GM21528 (cell line): ENCODE results near the gene POLD4.

ENCODE experiments used
- ATAC-seq: cut with Tn5 transposase; IDR thresholded peaks from one replicate; pipeline ENCODE4 v1.9.1; 2021; ENCODE audit warnings: mild to moderate bottlenecking, moderate library complexity; ENCODE audit not compliant: unreplicated experiment, low FRiP score

Gene POLD4

DNA sequence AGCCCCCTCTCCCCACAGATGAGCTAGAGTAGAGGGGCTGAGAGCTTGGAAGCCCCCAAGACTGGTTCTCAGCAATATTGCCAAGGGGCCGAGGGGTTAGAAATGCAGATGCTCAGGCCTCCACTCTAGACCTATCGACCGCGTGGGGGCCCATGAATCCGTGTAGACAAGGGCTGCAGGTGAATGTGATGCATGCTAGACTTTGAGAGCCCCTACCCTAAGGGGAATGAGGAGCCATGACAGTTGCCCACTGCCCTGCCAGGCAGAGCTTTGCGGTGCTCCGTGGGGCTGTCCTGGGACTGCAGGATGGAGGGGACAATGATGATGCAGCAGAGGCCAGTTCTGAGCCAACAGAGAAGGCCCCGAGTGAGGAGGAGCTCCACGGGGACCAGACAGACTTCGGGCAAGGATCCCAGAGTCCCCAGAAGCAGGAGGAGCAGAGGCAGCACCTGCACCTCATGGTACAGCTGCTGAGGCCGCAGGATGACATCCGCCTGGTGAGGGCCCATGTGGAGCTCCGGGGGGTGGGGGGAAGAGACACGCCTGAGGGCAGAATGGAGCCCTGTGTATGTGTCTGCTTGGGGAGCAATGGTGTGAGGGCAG, 48.7 kb downstream of the POLD4 start:
- no peak for ATAC-seq

GRCh38 chr11:67303835-67304411, 49.4 kb downstream of the POLD4 start:
- no peak for ATAC-seq

GRCh38 chr11:67303132-67303834, 50.1 kb downstream of the POLD4 start, which contains the start of gene SSH3:
Gene SSH3, plus strand, starts transcription at chr11:67303530. Its CDS starts 96 bp downstream, at chr11:67303626.
- ATAC-seq, result no peak

DNA sequence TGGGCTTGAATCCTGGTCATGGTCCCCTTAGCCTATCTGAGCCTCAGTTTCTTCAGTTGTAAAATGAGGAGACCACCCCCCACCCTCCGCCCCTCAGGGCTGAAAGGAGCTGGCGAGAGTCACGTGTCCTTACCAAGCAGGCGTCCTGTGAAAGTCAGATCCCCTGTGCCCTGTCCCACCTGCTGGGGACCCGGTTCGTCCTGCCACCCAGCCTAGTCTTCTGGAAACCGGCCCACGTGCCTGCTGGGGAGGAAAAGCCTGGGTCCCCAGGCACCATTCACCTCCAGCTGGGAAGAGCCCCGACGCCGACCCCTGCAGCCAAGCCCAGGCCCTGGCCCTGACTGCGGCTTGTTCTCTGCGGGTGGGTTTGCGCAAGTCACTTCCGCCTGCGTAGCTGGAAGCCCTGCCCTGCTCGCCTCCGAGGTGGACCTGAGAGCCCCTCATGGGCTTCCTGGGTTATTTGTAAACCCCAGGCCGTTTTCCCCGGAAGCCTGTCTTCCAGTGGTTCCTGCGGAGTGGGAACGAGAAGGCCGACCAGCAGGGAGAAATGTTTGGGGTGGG, 50.7 kb downstream of the POLD4 start:
- ATAC-seq, result no peak

DNA sequence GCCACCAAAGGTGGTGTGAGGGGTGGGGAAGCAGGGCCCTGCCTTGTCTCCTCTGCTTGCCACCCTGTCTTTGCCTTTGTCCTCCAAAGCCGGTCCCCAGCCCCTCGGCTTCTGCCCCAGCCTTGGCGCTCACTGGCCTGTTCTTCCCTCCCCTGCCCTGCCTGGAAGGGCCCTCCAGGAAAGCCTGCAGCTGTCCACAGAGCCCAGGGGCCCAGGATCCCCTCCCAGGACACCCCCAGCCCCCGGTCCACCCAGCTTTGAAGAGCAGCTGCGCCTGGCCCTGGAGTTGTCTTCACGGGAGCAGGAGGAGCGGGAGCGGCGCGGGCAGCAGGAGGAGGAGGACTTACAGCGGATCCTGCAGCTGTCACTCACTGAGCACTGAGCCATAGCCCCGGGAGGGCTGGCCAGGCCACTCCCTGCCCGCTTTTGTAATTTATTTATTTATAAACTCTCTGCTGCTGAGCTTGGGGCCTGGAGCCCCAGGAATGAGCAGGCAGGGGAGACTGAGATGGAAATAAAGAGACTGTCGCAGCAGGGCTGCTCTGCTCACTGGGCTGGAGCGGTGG, 51.3 kb downstream of the POLD4 start:
- ATAC-seq, result no peak

DNA sequence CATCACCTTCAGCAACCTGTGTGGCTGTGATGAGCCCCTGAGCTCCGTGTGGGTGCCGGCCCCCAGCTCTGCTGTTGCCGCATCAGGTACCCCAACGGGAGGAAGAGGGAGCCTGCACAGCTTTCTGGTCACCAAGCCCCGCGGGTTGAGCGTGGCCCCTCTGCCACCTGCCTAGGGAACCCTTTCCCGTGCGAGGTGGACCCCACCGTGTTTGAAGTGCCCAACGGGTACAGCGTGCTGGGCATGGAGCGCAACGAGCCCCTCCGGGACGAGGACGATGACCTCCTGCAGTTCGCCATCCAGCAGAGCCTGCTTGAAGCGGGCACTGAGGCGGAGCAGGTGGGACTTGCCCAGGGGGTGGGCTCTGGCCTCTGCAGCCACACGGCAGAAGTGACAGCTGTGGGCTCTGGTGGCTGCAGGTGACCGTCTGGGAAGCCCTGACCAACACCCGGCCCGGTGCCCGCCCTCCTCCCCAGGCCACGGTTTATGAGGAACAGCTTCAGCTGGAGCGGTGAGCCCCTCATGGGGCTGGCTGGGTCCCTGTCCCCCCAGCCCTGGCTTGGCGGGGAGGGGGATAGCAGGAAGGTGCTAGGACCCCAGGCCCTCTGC, 51.9 kb downstream of the POLD4 start:
- no peak for ATAC-seq
